IPS-18c (cell line): ENCODE measurements around the gene SDR39U1.
"Not testable (repeated sequence)": the region's sequence is repeated elsewhere in the genome, so short reads cannot be mapped to it uniquely, and the experiment has no call there.

Source experiments
- H3K4me3 ChIP-seq: 2 replicates; pipeline ENCODE4 v1.7.0; 2013; ENCODE audit warnings: low read depth, mild to moderate bottlenecking, low read length, moderate library complexity; ENCODE audit not compliant: insufficient read depth
- H3K9me3 ChIP-seq: one replicate; pipeline ENCODE4 v1.6.1; 2013; ENCODE audit warnings: mild to moderate bottlenecking, low read length, moderate library complexity; ENCODE audit not compliant: control insufficient read depth, insufficient read depth

SDR39U1 gene, protein sequence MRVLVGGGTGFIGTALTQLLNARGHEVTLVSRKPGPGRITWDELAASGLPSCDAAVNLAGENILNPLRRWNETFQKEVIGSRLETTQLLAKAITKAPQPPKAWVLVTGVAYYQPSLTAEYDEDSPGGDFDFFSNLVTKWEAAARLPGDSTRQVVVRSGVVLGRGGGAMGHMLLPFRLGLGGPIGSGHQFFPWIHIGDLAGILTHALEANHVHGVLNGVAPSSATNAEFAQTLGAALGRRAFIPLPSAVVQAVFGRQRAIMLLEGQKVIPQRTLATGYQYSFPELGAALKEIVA

DNA sequence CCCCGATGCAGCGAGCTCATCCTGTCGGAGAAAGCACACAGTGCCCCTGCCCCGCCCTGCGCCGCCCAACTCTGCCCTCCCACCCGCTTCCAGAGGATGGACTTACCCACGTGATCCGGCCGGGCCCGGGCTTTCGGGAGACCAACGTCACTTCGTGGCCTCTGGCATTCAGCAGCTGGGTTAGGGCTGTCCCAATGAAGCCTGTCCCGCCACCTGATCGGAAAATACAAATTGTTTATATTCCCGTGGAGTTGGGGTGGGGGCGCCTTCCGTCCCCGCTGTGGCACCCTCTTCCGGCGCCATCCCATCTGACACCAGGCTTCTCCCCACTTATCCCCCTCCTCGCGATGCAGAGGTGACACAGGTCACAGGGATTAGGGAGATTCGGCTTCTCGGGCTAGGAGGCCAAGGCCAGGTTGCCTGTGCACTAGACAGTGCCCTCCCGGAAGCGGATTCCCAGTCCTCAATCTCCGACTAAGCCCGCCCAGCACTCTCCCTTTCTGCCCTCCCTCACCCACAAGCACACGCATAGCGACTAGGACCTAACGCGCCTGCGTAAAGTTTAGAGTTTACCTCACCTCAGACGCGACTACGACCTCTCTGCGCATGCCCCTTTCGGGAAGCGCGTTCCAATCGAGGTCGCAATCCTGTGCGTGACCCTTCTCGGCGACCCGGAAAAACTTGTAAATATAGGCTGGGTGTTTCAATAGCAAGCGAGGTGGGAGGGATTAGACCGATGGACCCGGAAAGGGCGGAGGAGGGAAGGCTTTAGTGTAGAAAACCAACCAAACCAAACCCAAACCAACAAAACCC, at the start of gene SDR39U1:
Gene SDR39U1, minus strand, starts transcription at position 537 of the 813 bp plus-strand sequence. Its CDS starts 7 bp downstream, at position 530.
- Histone ChIP-seq H3K9me3 (no peaks in the 10 kb centered on the region), H3K4me3 (peak within 1 kb of the TSS; percentile 87)

DNA sequence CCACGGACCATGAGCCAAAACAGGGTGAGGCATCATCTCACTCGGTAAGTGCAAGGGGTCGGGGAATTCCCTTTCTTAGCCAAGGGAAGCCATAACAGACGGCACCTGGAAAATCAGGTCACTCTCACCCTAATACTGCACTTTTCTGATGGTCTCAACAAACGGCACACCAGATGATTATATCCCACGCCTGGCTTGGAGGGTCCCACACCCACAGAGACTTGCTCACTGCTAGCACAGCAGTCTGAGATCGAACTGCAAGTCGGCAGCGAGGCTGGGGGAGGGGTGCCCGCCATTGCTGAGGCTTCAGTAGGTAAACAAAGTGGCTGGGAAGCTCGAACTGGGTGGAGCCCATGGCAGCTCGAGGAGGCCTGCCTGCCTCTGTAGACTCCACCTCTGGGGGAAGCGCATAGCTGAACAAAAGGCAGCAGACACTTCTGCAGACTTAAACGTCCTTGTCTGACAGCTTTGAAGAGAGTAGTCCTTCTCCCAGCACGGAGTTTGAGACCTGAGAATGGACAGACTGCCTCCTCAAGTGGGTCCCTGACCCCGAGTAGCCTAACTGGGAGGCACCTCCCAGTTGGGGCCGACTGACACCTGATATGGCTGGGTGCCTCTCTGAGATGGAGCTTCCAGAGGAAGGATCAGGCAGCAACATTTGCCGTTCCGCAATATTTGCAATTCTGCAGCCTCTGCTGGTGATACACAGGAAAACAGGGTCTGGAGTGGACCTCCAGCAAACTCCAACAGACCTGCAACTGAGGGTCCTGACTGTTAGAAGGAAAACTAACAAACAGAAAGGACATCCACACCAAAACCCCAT, 49.2 kb upstream of the SDR39U1 start:
- H3K4me3 ChIP-seq, H3K9me3 ChIP-seq: not testable (repeated sequence)

DNA sequence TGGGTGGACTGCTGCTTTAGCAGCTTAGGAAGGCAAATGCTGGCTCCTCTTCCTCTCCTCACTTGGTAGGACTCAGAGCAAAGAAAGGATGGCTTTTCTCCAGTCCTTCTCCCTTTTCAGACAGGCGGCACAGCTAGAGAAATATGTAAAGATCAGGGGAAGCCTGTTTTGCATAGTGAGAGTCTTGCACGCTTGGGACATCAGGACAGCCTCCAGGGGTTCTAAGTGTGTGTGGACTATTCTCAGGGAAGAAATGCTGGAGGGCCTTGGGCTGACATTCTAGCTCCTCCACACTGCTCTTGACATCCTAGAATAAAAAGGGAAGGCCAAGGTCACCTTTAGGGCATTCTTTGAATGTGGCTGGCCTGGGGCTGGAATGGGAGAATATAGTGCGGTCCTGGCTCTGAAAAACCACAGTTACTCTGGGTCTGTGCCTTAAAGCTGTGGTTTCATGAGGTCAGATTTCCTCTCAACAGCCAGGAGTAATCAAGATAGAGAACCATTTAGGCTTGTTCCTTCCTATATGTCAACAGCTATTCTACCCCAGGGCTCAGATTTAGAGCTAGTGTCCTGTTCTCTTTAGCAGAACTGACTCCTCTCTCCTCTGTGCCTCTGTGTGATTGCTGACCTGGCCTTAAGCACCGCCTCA, 41.2 kb upstream of the SDR39U1 start:
- Histone ChIP-seq H3K9me3 (no peaks in the 10 kb centered on the region), H3K4me3 (no peak overlapping the region)

DNA sequence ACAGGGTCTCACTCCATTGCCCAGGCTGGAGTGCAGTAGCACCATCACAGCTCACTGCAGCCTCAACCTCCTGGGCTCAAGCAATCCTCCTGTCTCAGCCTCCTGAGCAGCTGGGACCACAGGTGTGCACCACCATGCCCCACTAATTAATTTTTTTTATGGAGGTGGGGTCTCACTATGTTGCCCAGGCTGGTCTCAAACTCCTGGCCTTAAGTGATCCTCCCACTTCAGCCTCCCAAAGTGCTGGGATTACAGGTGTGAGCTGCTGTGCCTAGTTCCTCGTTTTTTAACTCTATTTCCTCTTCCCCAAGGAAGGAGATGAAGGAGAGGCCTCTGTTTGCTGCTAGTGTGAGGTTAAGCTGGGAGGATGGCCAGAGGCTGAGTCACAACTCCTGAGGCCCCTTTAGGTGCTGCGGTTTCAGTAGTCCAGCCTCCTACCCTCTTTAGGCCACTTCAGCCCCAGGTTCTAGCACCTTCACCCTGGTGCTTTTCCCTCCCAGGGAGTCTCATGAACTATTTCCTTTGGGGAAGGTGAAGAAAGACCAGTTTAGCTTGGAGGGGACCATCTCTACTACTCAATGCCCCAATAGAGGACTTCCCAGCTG, 40.2 kb upstream of the SDR39U1 start:
- not testable (repeated sequence) for H3K9me3 ChIP-seq

DNA sequence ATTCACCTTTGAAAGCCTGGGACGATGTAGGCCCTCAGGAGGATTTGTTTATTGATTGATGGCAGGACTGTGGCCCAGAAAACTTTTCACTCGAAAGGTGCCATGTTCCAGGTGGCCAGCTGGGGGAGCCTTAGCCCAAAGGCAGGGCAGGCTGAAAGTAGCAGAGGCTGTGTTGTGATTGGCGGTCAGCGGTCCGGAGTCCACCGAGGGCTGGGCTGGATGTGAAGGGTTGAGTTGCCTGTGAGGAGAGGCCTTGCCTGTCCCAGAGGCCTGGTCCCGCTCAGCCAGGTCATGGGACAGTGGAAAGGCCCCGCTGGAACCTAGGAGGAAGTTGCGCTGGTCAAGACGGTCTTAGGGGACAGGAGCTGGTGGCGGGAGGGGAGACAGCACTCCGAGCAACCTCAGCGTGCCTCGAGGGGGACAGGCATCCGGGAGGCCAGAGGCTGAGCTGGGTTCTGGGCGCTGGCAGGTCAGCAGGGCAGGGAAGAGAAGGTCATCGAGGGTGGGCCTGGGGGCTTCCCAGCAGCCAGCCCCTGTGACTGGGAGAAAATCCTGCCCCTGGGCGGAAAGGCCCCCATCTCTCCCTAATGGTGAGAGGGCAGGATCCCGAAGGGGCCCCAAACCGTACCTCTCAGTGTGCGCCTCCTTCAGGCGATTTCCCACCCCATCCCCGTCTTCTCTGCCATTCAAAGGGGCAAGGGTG, 39.2 kb upstream of the SDR39U1 start:
- no peak overlapping the region for H3K4me3 ChIP-seq
- H3K9me3 ChIP-seq = peaks cover 2% of the 10 kb centered on the region

More for the DNA sequence above, 40.2 kb upstream of the SDR39U1 start:
- H3K4me3 ChIP-seq = not testable (repeated sequence)

DNA sequence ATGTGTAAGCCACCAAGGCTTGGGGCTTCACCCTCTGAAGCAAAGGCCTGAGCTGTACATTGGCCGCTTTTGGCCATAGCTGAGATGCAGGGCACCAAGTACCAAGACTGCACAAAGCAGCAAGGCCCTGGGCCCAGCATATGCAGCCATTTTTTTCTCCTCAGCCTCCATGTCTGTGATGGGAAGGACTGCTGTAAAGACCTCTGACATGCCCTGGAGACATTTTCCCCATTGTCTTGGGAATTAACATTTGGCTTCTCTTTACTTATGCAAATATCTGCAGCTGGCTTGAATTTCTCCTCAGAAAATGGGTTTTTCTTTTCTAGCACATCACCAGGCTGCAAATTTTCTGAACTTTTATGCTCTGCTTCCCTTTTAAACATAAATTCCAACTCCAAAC, 37.4 kb upstream of the SDR39U1 start:
- not testable (repeated sequence) for H3K9me3 ChIP-seq, H3K4me3 ChIP-seq

DNA sequence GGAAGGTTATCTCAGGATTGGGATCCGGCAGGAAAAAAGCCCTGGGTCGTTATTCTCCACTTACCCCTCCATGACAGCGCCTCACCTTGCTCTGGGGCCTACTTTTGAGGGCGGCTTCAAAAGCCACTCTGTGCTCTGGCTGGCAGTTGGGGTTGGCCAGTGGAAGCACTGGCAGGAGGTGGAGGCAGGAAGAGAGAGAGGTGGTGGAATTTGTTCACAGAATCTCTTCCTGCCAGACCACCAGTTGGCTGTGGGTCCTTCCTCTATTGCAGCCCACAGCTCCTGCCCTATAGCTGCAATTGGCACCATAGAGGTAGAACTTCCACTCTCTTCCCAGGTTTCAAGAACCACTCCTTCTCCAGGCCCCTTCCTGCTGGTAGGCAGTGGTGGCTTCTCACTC, 32.7 kb upstream of the SDR39U1 start:
- Histone ChIP-seq H3K9me3 (peaks cover 2% of the 10 kb centered on the region), H3K4me3 (no peak overlapping the region)

DNA sequence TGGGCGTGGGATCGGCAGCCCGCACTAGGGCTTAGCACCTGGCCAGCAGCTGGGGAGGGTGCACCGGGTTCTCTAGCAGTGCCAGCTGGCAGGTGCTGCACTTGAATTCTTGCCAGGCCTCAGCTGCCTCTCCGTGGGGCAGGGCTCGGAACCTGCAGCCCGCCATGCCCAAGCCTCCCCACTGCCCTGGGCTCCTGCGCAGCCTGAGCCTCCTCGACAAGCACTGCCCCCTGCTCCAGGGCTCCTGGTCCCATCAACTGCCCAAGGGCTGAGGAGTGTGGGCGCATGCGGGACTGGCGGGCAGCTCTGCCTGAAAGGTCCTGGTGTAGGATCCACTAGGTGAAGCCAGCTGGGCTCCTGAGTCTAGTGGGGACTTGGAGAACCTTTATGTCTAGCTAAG, 30.6 kb upstream of the SDR39U1 start:
- Histone ChIP-seq H3K9me3 (peaks cover 2% of the 10 kb centered on the region), H3K4me3 (no peak overlapping the region)

DNA sequence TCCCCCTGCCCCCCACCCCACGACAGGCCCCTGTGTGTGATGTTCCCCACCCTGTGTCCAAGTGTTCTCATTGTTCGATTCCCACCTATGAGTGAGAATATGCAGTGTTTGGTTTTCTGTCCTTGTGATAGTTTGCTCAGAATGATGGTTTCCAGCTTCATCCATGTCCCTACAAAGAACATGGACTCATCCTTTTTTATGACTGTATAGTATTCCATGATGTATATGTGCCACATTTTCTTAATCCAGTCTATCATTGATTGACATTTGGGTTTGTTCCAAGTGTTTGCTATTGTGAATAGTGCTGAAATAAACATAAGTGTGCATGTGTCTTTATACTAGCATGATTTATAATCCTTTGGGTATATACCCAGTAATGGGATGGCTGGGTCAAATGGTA, 27.9 kb upstream of the SDR39U1 start:
- H3K4me3 ChIP-seq, H3K9me3 ChIP-seq: not testable (repeated sequence)

DNA sequence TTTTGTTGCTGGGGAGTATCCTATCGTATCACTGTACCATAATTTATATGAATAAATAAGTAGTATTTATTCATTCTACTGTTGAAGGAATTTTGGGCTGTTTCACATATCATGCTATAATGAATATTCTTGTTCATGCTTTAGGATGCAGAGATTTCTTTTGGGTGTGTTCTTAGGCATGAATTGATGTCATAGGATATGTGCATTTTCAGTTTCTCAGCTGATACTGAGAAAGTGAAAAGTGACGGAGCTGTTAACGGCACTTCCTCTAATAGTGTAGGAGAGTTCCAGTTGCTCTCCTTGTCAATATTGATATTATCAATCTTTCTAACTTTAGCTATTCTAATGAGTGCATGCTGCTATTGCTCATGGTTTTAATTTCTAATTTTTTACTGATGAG, 23.2 kb upstream of the SDR39U1 start:
- Histone ChIP-seq H3K4me3 (no peak overlapping the region), H3K9me3 (no peaks in the 10 kb centered on the region)

DNA sequence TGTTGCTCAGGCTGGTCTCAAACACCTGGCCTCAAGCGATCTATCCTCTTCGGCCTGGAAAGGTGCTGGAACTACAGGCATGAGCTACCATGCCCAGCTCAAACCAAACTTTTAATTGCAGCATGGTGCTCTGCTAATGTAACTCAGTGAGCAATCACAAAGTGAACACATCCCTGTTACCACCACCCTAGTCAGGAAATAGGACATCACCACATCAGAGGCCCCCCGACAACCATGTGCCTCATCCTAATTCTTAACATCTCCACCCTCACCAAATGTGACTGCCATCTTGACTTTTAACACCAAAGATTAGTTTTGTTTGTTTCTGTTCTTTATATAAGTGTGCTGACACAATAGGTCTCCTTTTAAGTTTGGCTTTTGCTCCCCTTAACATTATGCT, 22.8 kb upstream of the SDR39U1 start:
- Histone ChIP-seq H3K4me3 (no peak overlapping the region), H3K9me3 (no peaks in the 10 kb centered on the region)

DNA sequence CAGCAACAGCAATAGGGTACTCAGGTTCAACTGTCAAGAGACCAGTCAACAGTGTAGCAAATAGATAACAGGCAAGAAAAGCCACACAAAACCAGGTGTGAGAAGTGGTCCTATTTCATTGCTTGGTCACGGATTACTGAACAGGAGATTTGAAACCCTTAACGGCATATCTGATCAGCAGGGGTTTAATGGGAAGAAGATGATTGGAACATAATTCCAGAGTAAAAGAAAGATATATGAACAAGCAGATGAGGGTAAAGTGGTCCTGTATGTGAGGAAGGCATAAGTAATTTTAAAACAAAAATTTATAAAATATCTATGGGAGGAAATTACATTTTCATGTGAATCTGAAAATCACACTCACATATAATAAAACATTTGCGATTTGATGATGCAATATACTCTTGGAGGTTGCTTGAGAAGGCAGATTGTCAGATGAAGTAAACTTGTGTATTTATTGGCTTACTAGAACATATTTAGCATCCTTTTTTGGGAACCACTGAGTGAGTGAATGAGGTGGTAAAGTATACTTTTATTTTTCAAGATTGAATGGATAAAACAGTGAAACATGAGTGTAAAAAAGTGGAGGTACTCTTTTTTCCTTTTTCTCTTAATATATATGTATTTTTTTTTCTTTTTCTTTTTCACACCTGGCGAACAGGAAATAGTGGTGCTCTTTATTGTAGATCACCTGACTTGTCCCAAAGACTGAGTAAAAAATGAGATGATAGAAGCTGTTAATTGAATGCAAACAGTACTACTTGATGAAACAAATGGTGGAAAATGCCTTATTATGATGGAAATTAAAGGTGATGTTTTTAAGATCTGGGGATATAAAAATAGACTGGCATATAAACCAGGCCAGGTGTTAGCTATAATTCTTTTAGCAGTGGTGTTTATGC, 21.6 kb upstream of the SDR39U1 start:
- Histone ChIP-seq H3K4me3 (no peak overlapping the region), H3K9me3 (peaks cover 2% of the 10 kb centered on the region)

DNA sequence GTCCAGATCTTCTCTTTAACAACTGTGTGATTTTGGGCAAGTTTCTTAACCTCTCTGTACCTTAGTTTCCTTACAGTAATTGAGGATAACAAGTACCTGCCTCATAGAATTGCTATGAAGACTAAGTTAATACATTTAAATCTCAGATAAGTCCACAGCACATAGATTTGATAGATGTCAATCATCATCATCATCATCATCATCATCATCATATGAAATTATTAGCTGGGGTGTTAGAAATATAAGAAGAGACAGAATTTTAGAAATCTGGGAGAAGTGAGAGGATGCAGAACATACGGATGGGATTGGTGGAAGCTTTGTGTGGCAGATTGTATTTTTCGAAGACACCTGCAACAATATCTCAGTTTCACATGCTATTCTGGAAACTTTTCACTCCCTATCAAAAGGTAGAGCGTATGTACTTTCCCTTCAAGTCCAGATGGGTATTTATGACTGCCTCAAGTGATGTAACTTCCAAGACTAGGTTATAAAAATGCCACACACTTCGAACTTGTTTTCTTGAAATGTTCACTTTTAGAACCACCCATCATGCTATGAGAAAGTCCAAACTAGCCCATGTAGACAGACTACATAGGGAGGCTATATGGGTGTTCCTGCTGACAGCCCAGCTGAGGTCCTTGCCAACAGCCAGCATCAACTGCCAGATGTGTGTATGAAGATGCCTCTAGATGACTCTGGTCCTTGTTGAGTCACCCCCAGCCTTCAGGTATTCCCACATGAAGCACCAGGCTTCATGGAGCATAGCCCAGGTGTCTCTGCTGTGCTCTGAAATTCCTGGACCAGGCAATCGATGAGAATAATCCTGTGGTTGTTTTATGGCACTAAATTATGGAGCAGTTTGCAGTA, 20.7 kb upstream of the SDR39U1 start:
- no peak overlapping the region for H3K4me3 ChIP-seq
- H3K9me3 ChIP-seq = peaks cover 2% of the 10 kb centered on the region

DNA sequence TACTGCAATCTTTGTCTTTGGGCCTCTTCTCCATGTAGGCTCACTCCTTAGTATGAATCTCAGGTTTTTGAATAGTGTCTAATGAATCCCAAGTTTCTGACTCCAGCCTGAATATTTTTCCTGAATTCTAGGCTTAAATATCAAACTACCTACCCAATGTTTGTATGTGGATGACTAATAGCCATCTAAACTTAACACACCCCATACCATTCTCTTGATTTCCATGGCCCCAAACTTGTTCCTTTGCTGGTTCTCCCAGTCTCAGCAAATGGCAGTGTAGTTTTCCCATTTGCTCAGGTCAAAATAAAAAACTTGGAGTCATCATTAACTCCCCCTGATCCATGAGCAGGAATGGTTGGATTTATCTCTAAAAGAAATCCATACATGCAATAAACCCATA, 18.8 kb upstream of the SDR39U1 start:
- H3K4me3 ChIP-seq = no peak overlapping the region
- H3K9me3 ChIP-seq = peaks cover 2% of the 10 kb centered on the region

DNA sequence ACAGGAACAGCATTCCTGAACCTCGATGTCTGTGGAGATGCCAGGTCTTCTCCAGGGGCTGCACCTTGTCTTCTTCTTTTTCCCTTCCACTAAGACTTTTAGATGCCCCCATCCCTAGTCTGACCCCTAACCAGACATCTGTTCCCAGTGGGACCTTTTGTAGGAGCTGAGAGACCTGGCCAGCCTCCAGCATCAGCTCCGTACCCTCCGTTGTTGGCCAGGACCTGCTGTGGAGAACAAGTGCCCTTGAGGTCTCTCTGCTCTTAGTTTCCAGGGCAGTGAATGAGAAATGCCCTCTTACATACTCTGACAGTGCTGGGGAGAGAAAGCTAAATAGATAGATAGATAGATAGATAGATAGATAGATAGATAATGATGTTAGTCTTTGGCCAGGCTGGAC, 16.8 kb upstream of the SDR39U1 start:
- no peak overlapping the region for H3K4me3 ChIP-seq

More for the DNA sequence above, 16.8 kb upstream of the SDR39U1 start:
- H3K9me3 ChIP-seq = peaks cover 5% of the 10 kb centered on the region
